ENCODE data around the gene CBX8. TPM values are rescaled to one million over a fixed set of nuclear protein-coding genes. Genes with fewer than 3 reads are reported as not detected.

Gene CBX8
- total and polyA plus RNA-seq, 2 donors (not counting 3 experiments of a cell fraction or from before 2014, with no cell fraction given), result 0.69 to 3.1 TPM

- DNase-seq (ENCODE audit: low read depth, low spot score) (no peak), FAIRE-seq (no peak)
- BruUV-seq (replicated peaks), result no TSS peak
- H3K4me2 ChIP-seq (ENCODE audit: insufficient read depth, low read length), result no peak overlapping the region
- no peak overlapping the region for H3K27ac ChIP-seq (ENCODE audit: insufficient read depth, low read depth, low read length)
- H3K27me3 ChIP-seq (ENCODE audit: control insufficient read depth in 2 of 2, insufficient read depth in 2 of 2, low read length in 2 of 2), result peaks cover 84 to 95% of the 10 kb centered on the region in 2 experiments
- H3K4me3 ChIP-seq (replicated peaks in 1 of 3; ENCODE audit: insufficient read depth in 1 of 3, low read depth in 1 of 3, low read length in 3 of 3), result no peak overlapping the region
- H3K9me3 ChIP-seq (replicated peaks; ENCODE audit: control insufficient read depth, insufficient read depth, low read length), result no peaks in the 10 kb centered on the region
- H3K4me1 ChIP-seq (ENCODE audit: control insufficient read depth, extremely low read depth, insufficient read depth, low read length), result peaks cover 9% of the 10 kb centered on the region
- H3K9me1 ChIP-seq (replicated peaks; ENCODE audit: control insufficient read depth, extremely low read depth, insufficient read depth, low read length), result no peaks in the 10 kb centered on the region
- ChIA-PET CTCF (interaction anchor here (2.2 to 2.5 kb wide), 2 partner anchors 10 to 33 kb away, joined by 8 to 9 read pairs; no protein-coding TSS in a partner anchor), POLR2A (no interaction called here)
- dilution Hi-C loops (cut with MboI; ENCODE audit: extremely low pct_ligation_motif_present, low sequenced_read_pairs) (no loop called here), intact Hi-C loops (cut with micrococcal nuclease) (no loop called here)
- TF ChIP-seq POLR2AphosphoS5 (IDR thresholded peaks at IDR 0.05; ENCODE audit: insufficient read depth, low read depth, low read length) (no peak), EZH2 (IDR thresholded peaks at IDR 0.05; ENCODE audit: borderline replicate concordance, low read depth, low read length, severe bottlenecking) (no peak), MYC (IDR thresholded peaks at IDR 0.05; ENCODE audit: low read depth, low read length) (no peak), GATA2 (IDR thresholded peaks at IDR 0.05; ENCODE audit: insufficient read depth, insufficient read length, low read depth, low read length) (no peak), FOS (IDR thresholded peaks at IDR 0.05; ENCODE audit: borderline replicate concordance, insufficient read depth, low read length) (no peak), JUN (IDR thresholded peaks at IDR 0.05; ENCODE audit: borderline replicate concordance, insufficient read depth, insufficient read length, low read depth) (no peak), CTCF (IDR thresholded peaks at IDR 0.05; ENCODE audit: extremely low read depth in 1 of 2, insufficient read depth in 1 of 2, low read depth in 1 of 2, low read length in 2 of 2) (no peak), MAX (IDR thresholded peaks at IDR 0.05; ENCODE audit: insufficient read depth, insufficient read length) (no peak), POLR2A (IDR thresholded peaks at IDR 0.05; ENCODE audit: low read depth, low read length) (no peak)
- no peak overlapping the region for H2AFZ ChIP-seq (ENCODE audit: low read depth, low read length)
- no peaks in the 10 kb centered on the region for H4K20me1 ChIP-seq (replicated peaks; ENCODE audit: control insufficient read depth, extremely low read depth, insufficient read depth, low read length)
- H3K79me2 ChIP-seq (ENCODE audit: control insufficient read depth, insufficient read depth, low read length), result no peaks in the 10 kb centered on the region
- no peaks in the 10 kb centered on the region for H3K36me3 ChIP-seq (ENCODE audit: control insufficient read depth in 2 of 2, extremely low read depth in 1 of 2, insufficient read depth in 2 of 2, low read length in 2 of 2)
- no peak overlapping the region for H3K9ac ChIP-seq (replicated peaks; ENCODE audit: extremely low read depth, insufficient read depth, low read length)
Observed at GRCh38 chr17:79802039-79802735, 5.3 kb upstream of the CBX8 start.
